ENCODE data around the gene CNOT8.

DNA sequence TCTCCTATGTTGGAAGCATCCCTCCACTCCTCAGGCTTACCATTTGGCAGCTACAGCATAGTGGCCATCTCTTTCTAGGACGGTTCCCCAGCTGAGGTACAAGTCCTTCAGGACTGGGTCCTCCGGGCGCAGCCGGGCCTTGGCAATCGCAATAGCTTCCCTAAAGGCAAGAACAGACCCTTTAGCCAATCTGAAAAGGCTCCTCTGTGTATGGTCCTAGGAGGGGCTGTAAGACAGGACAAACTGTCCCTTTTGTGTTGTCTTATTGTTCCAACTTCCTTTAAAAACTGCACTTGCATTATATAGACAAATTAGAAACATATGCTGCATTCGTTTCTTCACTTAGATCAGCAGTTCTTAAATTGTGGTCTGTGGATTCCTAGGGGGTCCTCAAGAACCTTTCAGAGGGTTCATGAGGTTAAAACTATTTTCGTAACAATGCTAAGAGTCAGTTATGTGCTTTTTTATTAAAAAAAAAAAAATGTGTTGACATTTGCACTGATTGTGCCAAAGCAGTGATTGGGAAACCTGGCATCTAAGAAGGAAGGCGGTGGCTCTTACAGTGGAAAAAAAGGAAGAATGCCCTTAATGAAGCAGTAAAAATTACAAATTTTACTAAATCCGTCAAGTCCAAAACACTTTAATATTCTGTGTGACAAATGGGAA lies 40.9 kb downstream of the CNOT8 start:
- TF ChIP-seq, protein P1, sequence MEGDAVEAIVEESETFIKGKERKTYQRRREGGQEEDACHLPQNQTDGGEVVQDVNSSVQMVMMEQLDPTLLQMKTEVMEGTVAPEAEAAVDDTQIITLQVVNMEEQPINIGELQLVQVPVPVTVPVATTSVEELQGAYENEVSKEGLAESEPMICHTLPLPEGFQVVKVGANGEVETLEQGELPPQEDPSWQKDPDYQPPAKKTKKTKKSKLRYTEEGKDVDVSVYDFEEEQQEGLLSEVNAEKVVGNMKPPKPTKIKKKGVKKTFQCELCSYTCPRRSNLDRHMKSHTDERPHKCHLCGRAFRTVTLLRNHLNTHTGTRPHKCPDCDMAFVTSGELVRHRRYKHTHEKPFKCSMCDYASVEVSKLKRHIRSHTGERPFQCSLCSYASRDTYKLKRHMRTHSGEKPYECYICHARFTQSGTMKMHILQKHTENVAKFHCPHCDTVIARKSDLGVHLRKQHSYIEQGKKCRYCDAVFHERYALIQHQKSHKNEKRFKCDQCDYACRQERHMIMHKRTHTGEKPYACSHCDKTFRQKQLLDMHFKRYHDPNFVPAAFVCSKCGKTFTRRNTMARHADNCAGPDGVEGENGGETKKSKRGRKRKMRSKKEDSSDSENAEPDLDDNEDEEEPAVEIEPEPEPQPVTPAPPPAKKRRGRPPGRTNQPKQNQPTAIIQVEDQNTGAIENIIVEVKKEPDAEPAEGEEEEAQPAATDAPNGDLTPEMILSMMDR (IDR thresholded peaks at IDR 0.05): no peak
- TF ChIP-seq ZFX (IDR thresholded peaks at IDR 0.05; ENCODE audit: borderline replicate concordance): no peak

Data from 22Rv1 (cell line).